ENCODE results near the gene OGDH.

DNA sequence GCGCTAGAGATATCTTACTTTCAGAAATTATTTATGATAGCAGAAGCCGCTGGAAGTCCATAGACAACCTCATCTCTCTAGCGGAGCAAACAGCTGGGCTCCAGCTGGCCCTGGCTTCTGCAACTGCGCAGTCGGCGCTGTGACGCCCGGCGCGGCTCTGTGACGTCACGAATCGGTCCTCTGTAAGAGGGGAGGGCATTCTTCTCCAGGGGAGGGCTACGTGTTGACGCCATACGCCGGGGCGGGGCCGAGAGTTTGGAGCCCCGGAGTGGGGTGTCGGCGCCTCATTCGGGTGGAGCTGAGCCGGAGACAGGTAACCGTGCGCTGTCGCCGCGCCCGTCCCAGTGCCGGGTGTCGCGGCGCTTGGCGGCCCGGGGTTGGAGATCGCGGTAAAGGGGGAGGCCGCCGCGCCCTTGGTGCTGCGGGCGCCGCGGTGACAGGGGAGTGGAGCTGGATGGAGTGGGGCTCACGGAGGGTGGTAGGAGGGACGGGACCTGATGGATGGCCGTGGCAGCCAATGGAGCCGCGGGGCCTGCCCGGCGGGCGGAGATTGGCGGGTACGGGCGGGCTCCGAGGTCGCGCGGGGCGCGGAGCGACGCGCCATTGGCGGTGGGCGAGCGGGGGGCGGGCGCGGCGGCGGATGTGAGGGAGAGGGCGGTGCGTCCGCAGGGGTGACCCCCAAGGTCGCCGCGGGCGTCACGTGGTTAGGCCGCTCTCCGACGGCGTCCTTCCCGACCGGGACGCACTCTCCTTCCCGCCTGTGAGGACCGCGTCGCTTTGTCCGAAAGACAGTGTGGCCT lies at the start of gene OGDH:
- TF ChIP-seq POLR2AphosphoS5 (IDR thresholded peaks at IDR 0.05; ENCODE audit: borderline replicate concordance, low read depth, low read length) (peak; percentile 91), EZH2 (IDR thresholded peaks at IDR 0.05) (no peak)
